ENCODE results near the gene CATSPER4.

Gene CATSPER4

GRCh38 chr1:26164861-26165842, 25.2 kb upstream of the CATSPER4 start:
- no peak for DNase-seq

- no peak for DNase-seq
These were observed 23.6 kb upstream of the CATSPER4 start for GRCh38 chr1:26166719-26167281.

GRCh38 chr1:26168410-26169197, 21.8 kb upstream of the CATSPER4 start, which contains the start of gene C1orf232:
Gene C1orf232, minus strand, starts transcription at chr1:26168963. Its CDS starts 464 bp downstream, at chr1:26168499.
- peak; percentile 30 for DNase-seq

GRCh38 chr1:26169198-26169554, 21.2 kb upstream of the CATSPER4 start:
- no peak for DNase-seq

- peak; percentile 85 for DNase-seq
These were observed 20.5 kb upstream of the CATSPER4 start, which contains the start of gene ZNF593 for GRCh38 chr1:26169669-26170471. Gene ZNF593, plus strand, starts transcription at chr1:26169908. Its CDS starts 76 bp downstream, at chr1:26169984.

GRCh38 chr1:26170472-26170821, 20.0 kb upstream of the CATSPER4 start:
- DNase-seq = no peak

GRCh38 chr1:26171084-26172072, 19.0 kb upstream of the CATSPER4 start, which contains the start of gene ZNF593OS:
Gene ZNF593OS, minus strand, starts transcription at chr1:26171832. Its CDS starts 171 bp downstream, at chr1:26171661.
- DNase-seq = no peak

GRCh38 chr1:26175346-26175745, 15.1 kb upstream of the CATSPER4 start:
- no peak for DNase-seq

GRCh38 chr1:26177182-26177684, 13.2 kb upstream of the CATSPER4 start, which contains the start of gene CNKSR1:
Gene CNKSR1, plus strand, starts transcription at chr1:26177491. Its CDS starts 57 bp downstream, at chr1:26177548.
- no peak for DNase-seq

GRCh38 chr1:26180010-26180506, 10.3 kb upstream of the CATSPER4 start:
- no peak for DNase-seq

GRCh38 chr1:26181586-26182382, 8.6 kb upstream of the CATSPER4 start:
- no peak for DNase-seq

GRCh38 chr1:26182383-26182696, 8.1 kb upstream of the CATSPER4 start:
- DNase-seq = no peak

- no peak for DNase-seq
These were observed 6.3 kb upstream of the CATSPER4 start for GRCh38 chr1:26184086-26184485.

GRCh38 chr1:26184883-26185282, 5.5 kb upstream of the CATSPER4 start:
- DNase-seq = no peak

GRCh38 chr1:26187882-26188281, 2.5 kb upstream of the CATSPER4 start:
- DNase-seq = no peak

GRCh38 chr1:26188477-26188876, 1.9 kb upstream of the CATSPER4 start:
- no peak for DNase-seq

- no peak for DNase-seq
These were observed 1.1 kb upstream of the CATSPER4 start for GRCh38 chr1:26189331-26189730.

GRCh38 chr1:26189751-26190275, 589 bp upstream of the CATSPER4 start:
- no peak for DNase-seq

- no peak for DNase-seq
These were observed 1.3 kb downstream of the CATSPER4 start for GRCh38 chr1:26191739-26192138.

- DNase-seq = no peak
These were observed 5.4 kb downstream of the CATSPER4 start for GRCh38 chr1:26195805-26196204.
